Activated effector memory CD4-positive, alpha-beta T cell treated with anti-CD3 and anti-CD28 coated beads, Interleukin-2, amount 50 U/mL, for 16 hours (primary cell): ENCODE results near the gene RCOR1.

ENCODE experiments used
- DNase-seq: peaks from one replicate; pipeline ENCODE4 v3.0.0-alpha.2; 2020

The RCOR1 gene

DNA sequence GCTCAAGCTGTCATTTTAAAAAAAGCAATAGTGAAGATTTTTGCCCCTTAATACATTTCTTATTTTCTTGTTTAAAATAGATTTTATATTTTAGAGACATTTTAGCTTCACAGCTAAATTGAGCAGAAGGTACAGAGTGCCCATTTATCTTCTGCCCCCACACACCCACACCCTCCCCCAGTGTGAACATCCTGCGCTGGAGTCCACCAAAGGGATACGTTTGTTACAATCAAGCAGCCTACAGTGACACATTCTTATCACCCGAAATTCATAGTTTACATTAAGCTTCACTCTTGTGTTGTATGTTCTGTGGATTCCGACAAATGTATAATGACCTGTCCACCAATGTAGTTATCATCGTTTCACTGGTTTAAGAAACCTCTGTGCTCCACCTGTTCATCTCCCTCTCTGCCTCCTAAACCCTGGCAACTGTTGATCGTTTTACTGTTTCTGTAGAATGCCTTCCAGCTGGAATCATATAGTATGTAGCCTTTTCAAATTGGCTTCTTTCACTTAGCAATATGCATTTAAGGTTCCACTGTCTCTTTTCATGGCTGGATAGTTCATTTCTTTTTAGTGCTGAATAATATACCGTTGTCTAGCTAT is 93.8 kb downstream of the RCOR1 start:
- no peak for DNase-seq

DNA sequence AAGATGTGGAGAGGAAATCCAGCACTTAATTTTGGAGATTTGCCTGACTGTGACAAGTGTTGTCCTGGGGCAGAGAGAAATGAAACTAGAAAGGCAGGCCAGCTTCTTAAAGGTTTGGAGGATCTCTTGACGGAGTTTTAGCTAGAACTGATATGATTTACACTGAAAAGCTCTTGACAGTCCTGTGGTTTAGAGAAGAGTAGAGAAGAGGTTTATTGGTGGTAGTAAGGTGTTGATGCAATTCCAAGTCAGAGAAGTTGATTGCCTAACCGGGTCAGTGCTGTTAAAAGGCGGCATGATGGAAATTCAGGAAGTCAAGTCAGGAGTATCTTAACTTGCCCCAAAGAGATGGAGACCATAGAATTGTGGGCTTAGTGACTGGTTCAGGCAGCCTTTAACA is 95.8 kb downstream of the RCOR1 start:
- no peak for DNase-seq

DNA sequence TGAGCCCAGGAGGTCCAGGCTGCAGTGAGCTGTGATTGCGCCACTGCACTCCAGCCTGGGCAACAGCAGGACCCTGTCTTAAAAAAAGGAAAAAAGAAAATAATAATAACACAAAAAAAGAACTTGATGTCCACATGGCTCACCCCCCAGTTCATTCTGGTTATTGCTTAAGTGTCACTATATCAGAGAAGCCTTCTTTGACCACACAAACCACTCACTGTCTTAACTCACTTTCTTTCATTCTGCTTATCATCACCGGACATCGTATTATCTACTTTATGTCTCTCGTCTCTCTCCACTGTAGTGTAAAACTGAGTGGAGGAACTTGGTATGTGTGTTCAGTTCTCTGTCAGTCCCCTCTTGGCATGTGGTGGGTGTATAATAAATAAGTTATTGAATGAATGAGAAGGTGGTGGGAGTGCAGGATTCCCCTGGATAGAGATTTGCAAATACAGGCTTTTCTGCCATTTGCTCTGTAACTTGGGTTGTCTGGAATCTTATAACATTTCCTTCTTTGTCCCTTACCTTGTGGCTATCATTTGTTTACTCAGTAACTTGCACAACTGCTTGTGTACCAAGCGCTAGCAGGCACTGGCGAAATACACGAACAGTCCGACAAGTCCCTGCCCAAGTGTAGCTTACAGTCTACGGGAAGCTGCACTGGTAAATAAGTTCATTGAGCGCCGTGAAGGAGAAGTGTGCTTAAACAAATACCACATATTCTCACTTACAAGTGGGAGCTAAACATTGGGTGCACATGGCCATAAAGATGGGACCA is 98.2 kb downstream of the RCOR1 start:
- DNase-seq, result no peak

DNA sequence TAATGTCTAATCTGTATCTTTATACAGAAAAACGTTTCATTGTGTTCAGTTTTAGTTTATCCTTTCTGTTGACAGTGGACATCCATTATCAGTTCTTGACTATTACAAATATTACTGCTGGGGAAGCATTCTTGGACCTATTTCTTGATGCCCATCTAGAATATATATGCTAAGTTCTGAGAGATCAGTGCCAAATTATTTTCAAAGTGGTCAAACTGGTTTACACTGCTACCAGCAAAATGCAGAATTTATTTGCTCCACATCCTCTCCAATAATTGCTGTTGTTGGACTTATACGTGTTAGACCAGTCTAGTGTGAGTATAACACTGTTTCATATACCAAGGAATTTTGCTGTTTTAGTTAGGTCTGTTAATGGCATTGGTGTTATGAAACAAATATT is 99.3 kb downstream of the RCOR1 start:
- DNase-seq, result no peak

DNA sequence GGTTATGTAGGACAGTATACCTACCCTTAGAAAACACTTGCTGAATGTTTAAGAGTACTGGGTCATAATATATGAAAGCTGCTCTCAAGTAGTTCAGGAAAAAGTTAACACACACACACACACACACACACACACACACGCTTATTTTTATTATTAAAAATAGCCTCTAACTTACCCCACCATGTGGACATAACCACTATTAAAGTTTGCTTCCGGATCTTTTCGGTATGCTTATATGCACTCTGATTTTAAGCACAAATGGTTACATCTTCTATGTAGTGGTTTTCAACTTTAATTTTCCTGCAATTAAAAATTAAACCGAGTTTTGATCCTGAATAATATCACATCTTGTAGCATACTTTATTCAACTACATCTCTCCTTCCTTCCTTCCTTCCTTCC is 99.9 kb downstream of the RCOR1 start:
- DNase-seq, result no peak

DNA sequence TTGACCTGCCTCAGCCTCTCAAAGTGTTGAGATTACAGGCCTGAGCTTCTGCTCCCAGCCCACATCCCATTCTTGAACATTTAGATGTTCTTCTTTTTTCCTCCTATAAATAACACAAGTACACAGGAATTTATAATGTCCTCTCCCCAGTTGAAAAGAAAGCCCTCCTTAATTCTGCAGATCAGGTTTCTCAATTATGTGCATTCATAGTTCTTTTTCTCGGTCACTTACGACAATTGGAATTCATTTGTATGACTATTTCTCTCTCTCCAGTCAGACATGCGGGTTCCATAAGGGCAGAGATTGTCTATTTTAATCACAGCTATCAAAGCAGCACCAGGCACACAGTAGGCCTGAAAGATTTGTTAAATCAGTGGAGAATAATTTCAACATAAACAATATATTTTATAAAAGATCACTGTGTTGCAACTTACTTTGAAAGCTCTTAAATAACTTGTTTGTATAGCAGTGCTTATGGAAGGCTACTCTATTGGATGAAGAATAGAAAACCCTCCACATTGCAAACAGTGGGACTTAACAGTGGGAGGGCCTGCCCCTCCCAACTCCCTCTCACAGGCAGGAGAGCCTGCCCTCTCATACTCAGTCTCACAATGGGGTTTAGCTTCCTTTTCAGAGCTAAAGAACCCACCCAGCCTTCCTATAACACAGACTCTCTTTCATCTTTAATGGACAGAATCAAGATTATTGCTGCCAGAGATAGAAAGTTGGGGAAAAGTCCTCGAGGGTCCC is 100.7 kb downstream of the RCOR1 start:
- DNase-seq, result no peak

DNA sequence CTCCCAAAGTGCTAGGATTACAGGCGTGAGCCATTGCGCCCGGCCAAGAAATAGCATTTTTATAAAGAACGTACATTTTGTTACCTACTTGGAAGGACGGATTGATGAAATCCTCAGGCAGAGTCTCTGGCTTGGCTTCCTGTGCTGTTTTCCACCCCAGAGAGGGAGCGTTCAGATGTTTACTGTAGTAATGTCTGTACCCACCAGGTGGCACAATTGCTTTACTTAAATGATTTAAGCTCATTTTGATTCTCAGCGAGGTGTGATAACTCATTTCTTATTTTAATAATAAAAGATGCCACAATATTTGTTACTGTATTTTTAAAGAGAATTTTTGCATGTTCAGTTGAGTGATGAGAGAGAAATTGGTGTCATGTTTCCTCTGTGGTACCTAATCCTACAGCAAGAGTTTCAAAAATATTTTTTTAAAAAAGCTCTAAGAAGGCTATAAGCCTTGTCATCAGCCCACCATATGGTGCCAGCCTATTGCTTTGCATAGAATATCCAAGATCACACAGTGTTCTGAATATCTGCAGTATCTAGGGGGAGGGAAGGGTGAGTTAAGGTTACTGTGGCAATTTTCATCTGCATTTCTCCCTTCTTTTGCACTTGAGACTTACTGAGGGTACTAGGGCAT is 102.2 kb downstream of the RCOR1 start:
- peak; percentile 72 for DNase-seq

DNA sequence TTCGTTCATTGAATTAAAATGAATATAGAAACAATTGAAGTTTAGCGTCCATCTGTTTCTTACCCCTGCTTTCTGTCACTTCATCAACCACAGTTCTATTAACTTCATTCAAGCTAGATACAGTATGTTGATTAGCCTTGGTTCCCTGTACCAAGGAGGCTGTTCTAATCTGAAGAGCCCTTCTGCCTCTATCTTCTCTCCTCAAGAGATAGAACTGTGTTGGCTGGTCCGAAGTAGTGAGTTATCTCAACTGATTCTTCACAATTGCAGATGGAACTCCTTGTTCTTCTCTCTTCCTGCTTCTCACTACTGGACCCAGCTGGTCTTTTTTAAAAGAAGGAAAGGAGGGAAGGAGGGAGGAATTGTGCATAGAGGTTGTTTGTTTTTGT is 102.7 kb downstream of the RCOR1 start:
- no peak for DNase-seq

DNA sequence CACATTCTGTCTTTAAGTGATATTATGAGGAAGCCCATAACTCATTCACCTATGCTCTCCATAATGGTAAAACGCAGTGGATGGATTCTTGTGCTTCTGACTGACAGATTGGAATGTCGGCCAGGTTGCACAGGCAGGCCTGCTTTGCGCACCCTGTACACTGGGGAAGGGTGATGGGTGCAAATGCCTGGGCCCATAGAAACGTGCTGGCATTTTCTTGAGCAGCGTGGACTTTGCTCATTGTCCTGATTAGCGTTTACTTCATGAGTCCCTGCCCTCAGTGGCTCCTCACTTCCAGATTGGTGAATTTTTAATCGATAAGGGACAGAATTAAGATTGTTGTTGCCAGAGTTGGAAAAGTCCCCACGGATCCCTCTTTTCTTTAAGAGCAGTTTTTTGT is 103.9 kb downstream of the RCOR1 start:
- no peak for DNase-seq

DNA sequence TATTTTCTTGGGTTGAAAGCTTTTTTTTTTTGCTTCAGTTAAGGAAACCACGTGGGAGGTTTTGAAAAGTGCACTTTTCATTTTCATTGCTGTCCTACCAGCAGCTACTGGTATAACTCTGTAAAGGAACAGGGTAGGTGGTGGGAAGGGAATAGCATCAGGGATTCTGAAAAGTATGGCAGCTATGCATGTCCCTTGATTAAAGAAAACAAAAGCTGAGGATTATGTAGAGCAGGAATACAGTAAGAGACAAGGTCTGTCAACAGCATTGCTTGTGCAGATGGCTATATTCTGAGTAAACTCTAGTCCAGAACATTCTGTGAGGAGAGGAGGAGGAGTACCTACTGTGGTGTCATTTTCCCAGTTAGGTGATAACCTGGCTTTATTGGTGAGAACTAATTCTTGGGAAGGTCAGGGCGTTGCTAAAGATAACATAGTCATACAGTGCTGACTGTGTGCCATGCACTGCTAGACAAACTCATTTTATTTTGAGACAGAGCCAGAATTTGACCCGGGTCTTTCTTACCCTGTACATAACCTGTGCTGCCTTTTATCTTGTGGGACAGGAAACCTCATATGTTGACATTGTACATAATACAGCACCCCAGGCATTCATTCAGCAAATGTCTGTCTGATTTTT is 104.5 kb downstream of the RCOR1 start:
- no peak for DNase-seq

DNA sequence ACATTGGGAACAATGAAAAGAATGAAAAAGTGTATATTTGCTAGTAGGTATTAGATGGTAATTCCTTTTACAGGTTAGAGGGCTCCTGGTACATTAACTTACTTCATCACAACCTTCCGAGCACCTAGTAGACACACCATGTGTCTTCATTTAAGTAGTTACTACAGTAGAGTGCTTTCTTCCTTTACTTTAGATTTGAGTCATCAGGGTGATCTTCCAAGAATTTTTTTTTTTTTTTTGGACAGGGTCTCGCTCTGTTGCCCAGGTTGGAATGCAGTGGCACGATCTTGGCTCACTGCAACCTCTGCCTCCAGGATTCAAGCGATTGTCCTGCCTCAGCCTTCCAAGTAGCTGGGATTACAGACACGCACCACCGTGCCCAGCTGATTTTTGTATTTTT is 105.1 kb downstream of the RCOR1 start:
- DNase-seq, result no peak

DNA sequence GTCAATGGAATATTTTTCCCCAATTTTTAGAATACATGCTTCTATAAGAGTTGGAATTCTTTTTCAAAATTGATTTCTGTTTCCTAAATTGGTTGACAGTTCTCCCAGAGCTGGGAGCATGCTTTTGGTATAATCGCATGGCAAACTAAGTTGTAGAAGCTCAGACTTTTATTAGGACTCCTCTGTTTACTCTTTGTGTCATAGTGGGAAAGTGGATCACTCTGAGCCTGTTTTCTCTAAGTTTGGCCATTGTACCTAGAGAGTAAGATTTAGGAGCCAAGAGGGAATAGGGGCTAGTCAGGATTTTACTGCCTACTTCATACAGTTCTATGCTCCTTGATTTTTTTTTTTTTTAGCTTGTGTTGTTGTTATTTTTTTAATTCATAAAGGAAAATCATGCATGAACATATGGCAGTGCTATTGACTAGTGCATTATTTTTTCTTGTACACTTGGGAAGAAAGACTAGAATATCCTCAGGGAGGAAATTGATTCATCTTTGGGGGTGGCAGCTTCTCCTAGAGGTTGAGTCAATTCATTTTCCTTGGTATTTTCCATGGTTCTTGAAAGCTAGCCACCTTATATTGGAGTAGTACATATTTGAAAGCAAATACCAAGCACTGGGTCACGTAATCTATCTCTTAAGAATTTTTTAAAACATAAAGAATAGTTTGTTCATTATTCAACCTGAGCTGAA is 107.1 kb downstream of the RCOR1 start:
- no peak for DNase-seq

DNA sequence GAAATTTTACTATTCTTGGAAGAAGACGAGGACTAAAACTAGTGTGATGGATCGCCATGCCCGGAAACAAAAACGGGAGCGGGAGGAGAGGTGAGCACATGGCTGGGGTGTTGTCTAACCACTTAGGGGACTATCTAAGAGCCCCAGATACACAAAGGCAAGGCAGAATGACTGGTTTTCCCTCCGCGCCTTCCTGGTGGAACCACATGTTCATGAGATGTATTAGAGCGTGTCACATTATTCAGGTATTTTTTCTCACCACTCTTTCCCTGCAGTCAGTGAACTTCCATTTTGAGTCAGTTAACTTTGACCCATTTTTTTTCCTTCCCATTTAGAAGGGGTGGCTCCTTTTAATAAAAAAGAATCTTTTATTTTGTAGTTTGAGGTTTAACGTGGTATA is 116.0 kb downstream of the RCOR1 start:
- DNase-seq, result no peak

DNA sequence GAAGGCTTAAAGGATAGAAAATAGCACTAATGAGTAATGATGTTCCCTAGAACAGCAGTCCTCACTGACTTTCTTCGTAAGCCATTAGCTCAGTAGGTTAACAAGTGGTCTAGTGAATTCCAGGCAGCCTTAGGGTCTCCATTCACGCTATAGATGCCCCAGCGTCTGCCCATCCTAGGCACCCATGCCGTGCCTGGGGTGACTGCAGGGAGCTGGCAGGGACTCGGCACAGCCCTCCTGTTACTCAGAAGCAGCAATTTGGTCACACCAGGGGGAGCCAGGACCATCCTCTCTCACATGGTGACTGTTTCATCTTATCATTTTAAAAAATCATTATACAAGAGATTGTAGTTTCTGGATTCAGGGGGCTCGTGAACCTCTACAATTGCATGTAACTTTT is 118.8 kb downstream of the RCOR1 start:
- no peak for DNase-seq

DNA sequence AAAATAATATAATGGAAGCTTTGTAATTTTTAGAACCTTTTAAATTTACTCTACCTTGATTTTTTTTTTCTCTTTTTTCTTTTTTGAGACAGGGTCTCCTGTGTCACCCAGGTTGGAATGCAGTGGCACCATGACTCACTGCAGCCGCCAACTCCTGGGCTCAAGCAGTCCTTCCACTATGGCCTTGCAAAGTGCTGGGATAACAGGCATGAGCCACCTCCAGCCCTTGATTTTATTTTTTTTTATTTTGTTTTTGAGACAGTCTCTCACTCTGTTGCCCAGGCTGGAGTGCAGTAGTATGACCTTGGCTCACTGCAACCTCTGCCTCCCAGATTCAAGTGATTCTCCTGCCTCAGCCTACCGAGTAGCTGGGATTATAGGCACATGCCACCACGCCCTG is 119.5 kb downstream of the RCOR1 start:
- no peak for DNase-seq

DNA sequence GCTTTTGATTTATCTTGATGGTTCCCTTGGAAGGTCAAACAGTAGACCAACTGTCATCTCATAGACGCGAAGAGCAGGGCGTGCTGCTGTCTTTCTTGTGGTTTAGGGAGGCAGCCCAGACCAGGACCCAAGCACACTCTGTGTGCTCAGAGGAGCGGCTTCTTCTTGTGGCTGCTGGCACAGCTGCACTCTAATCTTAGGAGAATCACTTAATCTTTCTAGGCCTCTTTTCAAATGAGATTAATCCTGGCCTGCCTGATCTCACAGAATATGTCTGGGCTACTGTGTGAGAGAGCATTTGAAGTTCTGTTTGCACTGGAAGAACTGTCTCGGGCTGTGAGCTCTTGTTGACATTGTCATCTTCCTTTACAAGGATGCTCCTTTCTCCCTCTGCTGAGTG is 124.8 kb downstream of the RCOR1 start:
- DNase-seq, result no peak

DNA sequence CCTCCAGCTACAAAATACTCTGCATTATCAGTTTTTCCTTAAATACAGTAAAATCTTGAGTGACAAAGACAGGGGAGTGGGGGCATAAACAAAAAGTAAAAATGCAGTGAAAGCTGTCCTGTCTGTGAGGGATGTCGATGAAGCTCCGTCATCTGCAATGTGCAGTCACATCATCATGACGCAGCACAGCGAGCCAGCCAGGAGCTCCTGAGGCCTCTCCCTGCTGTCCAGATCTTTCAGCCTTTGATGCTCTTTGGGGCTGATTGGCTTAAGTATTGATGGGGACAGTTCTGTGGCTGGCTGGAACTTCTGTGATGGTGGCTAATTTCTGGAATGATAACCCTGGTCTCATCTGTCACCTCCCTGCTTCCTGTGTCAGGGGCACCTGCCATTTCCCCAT is 130.2 kb downstream of the RCOR1 start:
- DNase-seq, result no peak

DNA sequence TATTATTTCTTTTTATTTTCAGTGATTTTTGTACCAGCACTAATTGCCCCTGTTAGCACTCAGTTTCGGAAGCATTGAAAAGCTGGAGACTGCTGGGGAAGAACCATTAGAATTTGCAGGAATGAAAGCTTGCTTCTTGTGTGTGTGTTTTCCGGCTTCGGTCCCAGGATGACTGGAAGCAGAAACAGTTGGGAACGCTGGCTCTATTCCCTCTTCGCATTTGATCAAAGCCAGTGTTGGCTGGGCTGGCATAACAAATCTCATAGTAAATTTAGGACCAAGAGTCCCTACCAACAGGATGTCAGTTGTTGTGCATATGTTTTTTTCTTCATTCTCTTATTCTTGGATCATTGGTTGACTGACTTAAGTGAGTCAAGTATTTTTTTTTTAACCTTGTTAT is 131.2 kb downstream of the RCOR1 start:
- no peak for DNase-seq

DNA sequence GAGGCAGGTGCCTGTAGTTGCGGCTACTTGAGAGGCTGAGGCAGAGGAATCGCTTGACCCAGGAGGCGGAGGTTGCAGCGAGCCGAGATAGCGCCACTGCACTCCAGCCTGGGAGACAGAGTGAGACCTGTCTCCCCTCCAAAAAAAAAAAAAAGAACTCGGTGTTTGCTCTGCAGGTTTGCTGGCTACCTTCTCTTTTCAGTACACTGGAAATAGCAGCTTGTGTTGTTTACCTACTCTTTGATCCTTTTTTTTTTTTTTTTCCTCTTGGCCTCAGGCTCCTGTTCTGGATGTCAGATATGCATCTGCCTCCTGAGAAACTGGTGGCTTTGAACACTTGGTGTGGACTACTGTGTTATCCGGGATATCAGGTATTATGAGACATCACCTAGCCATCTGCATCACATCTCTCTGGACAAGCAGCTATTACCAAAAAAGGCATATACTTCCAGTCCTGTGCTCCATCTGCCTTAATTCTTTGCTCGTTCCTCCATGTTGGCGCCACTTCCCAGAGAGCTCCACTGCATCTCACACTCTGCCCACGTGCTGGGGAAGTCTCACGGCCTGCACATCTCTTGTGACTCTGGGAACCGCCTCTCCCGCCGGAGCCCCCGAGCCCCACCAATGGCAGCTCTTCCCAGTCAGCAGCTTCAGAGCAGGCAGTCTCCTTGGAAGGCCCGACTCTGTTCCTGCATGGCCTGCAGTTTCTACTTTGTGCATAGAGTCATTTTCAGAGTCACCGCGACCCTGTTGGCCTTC is 133.9 kb downstream of the RCOR1 start:
- no peak for DNase-seq

DNA sequence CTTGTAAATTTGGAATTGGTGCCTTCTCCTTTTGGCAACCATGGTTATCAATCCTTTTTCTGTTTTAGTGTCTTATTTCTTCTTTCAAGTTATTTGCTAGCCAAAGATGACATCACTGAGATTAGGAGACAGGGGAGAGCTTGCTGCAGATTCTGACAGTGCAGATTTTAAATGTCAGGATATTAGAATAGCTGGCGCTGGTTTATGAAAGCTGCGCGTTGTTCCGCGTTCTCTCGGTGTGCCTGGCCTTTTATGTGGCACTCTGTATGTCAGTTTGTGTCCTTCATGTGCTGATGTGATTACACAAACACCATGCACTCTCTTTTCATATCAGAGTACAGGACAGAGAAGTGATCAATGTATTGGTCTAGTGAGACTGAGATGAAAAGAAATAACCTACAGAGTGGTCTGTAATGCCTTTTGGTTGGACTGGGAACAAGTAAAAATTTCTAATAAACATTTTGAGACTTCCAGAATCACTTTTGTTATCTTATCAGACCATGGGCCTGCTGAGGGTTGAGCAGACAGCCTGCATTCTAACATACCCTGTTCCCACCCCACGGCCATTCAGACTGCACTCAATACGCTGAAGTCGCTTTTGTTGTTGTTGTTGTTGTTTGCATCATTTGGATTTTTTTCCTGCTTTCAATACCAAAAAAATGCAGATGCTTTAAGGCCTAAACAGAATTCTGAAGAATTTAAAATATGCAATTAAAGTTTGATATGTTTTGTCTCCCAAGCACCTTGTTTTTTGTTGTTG is 135.1 kb downstream of the RCOR1 start:
- no peak for DNase-seq

DNA sequence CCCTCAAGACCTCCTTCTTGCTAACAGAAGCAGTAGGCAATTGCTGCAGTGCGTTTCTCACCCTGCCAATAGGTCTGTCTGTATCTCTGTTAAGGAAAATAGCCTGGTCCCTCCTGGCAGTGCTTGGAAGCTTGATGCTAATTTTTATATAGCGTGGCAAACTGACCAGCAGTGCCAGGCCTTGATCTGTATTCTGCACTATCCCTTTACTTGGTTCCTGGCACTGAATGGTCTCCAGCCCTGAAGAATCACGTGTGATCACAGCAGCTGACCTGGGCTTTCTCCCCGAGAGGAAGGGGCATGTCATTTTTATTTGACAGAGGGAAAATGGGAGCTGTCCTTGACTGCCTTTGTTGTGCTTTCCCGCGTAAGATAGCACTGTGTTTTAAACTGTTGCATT is 136.1 kb downstream of the RCOR1 start:
- no peak for DNase-seq
